Measurements from ENCODE around the gene FUT4.
"Not testable (repeated sequence)": the region's sequence is repeated elsewhere in the genome, so short reads cannot be mapped to it uniquely, and the experiment has no call there.

Gene FUT4, protein sequence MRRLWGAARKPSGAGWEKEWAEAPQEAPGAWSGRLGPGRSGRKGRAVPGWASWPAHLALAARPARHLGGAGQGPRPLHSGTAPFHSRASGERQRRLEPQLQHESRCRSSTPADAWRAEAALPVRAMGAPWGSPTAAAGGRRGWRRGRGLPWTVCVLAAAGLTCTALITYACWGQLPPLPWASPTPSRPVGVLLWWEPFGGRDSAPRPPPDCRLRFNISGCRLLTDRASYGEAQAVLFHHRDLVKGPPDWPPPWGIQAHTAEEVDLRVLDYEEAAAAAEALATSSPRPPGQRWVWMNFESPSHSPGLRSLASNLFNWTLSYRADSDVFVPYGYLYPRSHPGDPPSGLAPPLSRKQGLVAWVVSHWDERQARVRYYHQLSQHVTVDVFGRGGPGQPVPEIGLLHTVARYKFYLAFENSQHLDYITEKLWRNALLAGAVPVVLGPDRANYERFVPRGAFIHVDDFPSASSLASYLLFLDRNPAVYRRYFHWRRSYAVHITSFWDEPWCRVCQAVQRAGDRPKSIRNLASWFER

DNA sequence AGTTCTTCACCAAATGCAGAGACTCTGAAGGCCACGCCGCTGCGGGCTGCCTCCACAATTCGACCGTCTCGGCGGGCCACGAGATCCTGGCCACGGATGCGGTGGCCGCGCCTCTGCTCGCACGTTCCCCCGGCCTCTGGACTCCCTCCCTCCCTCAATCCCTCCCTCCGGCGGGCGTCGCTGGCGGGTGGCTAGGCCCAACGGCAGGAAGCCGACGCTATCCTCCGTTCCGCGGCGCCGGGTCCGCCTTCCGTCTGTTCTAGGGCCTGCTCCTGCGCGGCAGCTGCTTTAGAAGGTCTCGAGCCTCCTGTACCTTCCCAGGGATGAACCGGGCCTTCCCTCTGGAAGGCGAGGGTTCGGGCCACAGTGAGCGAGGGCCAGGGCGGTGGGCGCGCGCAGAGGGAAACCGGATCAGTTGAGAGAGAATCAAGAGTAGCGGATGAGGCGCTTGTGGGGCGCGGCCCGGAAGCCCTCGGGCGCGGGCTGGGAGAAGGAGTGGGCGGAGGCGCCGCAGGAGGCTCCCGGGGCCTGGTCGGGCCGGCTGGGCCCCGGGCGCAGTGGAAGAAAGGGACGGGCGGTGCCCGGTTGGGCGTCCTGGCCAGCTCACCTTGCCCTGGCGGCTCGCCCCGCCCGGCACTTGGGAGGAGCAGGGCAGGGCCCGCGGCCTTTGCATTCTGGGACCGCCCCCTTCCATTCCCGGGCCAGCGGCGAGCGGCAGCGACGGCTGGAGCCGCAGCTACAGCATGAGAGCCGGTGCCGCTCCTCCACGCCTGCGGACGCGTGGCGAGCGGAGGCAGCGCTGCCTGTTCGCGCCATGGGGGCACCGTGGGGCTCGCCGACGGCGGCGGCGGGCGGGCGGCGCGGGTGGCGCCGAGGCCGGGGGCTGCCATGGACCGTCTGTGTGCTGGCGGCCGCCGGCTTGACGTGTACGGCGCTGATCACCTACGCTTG is at the start of gene FUT4:
TSS of gene FUT4 (plus strand) at position 227 of the 951 bp plus-strand sequence. CDS start at position 440, 213 bp downstream.
- peak; percentile 65 for DNase-seq

DNA sequence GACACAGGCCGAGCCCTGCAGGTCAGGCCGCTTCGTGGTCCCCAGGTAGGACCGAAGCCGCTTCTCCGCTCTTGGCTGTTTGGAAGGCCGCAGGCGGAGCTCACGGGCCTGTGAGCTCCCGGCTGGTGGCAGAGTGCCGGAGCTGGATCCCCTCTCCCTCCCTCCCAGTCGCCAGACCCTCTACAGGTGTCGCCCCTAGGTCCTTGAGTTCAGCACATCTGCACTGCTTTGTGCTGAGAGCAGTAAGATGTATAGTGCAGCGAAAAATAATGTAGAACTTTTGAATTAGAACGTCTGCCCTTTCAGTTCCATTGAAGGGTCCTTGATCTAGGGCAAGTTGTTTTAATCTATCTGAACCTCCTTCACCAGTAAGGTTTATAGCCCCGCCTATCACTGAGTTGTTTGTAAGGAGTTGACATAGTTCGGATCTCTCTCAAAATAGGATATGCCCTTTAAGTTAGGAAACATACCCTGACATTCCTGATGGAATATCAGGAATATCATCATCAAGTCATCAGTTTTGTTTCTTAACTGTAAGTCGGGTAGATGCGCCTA is 49.5 kb upstream of the FUT4 start:
- DNase-seq, result no peak

DNA sequence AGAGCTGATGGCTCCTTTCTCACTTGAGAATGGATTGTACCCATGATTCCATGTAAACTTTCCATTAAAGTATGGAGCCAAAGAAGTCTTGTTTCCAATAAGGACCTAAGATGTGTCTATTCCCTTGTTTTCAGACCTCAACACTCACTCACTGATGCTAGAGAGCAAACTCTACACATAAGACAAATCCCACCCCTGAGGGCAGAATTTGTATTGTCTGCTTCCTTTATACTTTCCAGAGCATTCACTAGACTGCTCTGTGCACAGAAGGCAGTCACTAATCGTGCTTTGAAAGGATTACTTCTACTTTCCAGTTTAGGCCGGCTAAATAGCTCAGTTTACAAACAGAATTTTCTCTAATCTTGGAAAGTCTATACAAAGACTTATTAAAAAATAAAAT is 43.5 kb upstream of the FUT4 start:
- DNase-seq, result no peak

DNA sequence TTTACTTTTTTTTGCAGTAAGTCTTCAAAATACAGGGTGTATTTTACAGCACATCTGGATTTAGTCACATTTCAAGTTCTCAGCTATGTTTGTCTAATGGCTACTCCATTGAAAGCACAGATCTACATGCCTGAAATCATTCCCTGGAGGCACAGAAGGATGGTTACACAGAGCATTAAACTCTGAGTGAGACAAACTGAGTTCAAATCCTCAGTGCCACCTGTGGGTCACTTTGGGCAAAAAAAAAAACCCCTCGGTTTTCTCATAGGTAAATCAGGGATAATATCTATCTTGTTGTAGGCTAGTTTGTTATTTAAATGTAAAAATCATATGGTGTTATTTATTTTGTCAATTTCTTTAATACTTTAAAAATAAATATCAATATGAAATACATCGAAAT is 42.2 kb upstream of the FUT4 start:
- DNase-seq, result no peak

DNA sequence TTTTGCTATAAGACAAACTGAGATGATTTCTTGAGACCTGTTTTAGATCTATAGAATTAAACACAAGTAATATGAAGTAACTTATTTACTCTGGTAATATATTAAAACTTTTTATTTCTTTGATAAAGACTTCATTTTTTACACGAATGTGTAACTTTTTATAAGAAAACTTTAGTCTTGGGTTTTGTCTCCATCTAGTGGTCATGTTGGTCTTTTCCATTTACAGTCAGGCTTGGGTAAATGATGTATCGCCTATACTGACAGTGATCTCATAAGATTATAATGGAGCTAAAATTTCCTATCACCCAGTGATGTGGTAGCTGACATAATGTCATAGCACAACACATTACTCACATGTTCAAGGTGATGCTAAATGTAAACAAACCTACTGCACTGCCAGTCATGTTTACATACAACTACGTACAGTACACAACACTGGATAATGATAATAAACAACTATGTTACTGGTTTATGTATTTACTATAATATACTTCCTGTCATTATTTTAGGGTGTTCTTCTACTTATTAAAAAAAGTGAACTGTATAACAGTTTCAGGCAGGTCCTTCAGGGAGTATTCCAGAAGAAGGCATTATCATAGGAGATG is 38.9 kb upstream of the FUT4 start:
- no peak for DNase-seq

DNA sequence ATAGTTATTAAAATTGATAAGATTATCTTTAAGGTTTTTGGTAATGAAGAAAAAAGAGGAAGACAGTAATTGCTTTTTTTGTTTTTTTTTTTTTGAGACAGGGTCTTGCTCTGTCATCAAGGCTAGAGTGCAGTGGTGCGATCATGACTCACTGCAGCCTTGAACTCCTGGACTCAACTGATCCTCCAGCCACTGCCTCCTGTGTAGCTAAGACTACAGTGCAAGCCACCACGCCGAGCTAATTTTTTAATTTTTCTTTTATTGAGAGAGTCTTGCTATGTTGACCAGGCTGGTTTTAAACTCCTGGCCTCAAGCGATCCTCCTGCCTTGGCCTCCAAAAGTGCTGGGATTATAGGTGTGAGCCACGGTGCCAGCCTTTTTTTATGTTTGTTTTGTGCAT is 37.2 kb upstream of the FUT4 start:
- not testable (repeated sequence) for DNase-seq

DNA sequence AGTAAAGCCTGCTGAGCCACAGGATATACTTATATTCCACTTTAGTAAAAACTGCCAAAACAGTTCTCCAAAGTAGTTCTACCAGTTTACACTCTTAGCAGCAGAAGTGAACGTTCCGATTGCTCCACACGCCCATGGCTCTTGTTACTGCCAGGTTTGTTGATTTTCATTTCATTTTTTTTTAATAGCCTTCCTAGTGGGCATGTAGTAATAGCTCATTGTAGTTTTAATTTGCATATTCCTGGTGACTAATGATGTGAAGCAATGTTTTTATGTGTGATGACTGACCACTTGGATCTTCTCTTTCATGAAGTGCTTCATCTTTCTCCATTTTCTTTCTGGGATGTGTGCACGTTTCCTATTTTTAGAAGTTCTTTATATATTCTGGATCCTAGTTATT is 36.2 kb upstream of the FUT4 start:
- DNase-seq, result no peak

DNA sequence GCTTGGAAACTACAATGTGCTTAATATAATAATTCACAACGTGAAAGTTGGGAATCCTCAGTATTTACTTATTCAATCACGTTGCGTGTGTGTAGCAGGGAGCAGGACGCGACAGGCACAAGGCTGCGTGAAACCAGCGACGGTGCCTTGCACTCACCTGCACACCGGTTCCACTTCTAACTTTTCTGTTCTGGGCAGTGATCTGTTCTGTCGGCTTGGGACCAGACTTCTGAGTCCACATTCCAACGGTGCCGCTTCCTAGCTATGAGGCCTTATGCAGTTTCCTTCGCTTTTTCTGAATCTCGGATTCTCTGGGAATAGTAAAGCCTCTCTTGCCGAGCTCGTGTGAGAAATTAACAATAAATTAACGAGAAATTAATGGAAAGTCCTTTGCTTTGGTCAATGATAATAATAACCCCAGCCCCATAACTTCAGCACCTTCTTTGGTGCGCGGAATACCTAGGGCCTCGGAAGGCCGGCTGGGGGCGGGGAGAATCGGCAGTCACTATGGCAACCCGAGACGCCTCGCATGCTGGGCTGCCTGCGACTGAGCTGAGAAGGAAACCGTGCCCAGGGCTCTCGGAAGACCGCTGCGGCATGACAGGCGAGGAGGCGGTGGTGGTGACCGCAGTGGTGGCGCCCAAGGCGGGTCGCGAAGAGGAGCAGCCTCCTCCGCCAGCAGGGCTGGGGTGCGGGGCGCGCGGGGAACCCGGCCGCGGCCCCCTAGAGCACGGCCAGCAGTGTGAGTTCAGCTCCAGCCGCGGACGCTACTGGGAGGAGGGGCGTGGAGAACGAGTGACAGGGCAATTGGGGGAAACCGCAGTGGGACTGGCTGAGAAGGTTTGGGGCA is 31.6 kb upstream of the FUT4 start, which contains the start of gene C11orf97:
TSS of gene C11orf97 (plus strand) at position 530 of the 850 bp plus-strand sequence. CDS start at position 598, 68 bp downstream.
- DNase-seq, result peak; percentile 42

DNA sequence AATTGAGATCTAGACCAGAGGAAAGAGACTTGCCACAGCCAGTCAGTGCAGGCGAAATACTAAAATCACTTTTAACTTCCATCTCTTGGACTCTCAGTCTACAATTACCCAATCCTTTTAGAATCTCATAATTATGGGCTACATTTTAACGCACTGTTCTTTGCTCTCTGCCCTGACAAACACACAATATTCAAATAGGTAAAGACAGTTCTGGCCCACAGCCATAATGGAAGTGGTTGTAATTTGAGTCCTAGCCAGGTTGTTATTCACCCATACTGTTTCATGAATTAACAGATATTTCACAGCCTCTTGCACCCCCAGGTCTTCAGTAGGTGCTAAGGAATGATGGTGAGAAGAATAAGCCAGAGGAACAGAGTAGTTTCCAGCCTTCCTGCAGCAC is 30.6 kb upstream of the FUT4 start:
- DNase-seq, result no peak

DNA sequence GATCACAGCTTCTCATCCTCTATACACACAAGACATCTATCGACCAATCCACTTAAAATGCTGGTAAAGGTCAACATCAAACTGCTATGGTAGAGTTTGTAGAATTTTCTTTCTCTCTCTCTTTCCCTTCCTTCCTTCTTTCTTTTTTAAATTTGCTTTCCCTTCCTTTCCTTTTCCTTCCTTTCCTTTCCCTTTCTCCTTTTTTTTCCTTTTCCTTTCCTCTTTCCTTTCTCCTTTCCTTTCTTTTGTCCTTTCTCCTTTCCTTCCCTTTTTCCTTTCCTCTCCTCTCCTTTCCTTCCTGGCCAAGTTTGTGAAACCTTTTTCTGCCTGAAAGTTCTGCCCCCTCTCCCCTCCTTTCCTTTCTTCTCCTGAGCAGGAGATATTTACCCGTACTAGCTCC is 28.3 kb upstream of the FUT4 start:
- no peak for DNase-seq

DNA sequence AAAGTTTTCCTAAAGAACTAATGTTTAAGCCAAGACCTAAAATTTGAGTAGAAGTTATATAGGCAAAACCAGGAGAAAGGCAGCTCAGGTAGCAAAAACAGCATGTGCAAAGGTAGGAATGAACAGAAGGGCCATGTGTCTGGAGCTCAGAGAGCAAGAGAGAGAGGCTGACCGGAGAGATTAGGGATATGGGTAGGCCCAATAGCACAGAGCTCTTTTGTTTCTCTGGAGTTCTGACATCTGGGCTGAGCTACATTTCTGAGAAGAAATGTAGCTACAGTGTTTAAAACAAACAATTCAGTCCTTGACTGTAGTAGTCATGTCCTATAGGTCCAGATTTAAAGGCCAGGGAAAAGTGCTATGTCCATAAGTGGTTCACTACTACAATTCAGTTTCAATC is 27.0 kb upstream of the FUT4 start:
- DNase-seq, result no peak

DNA sequence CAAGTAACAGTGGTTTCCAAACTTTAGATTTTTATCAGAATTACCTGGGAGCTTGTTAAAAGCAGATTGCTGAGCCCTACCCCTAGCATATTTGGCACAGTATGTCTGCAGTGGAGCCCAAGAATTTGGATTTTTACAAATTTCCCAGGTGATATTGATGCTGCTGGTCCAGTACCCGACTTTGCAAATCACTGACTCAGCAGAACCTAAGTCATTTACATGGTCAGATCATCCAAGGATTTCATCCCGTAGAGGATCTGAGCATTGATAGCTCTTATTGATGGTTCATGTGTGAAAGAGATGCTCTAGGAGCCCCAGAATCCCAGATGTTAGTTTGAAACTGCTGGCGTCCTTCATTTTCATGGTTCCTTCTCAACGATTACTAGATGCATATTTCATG is 25.4 kb upstream of the FUT4 start:
- no peak for DNase-seq

DNA sequence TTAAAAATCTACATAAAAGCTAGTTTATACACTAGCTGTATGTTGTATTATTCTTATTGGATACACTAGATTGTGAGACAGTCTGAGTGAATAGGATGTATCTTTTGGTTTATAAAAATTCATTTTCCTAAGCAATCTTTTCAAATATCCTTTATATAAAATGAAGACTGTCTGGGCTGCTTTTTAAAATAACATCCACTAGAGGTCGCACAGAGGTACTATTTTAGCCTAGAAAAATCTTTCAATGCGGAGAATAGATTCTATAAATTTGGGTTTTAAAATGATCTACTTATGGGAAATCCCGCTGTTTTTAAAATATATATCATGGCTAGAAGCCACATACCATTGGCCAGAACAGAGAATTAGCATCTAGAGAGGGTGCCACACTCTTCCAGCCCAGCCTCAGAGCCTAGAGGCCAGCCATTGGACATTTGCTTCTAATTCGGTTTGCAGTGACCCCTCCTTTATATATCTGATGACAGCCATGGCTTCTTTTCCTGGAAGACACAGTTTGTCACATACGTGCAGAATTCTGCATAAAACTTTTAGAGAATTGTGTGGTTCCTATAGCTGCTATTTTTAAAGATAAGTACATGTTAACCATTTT is 24.1 kb upstream of the FUT4 start:
- no peak for DNase-seq

DNA sequence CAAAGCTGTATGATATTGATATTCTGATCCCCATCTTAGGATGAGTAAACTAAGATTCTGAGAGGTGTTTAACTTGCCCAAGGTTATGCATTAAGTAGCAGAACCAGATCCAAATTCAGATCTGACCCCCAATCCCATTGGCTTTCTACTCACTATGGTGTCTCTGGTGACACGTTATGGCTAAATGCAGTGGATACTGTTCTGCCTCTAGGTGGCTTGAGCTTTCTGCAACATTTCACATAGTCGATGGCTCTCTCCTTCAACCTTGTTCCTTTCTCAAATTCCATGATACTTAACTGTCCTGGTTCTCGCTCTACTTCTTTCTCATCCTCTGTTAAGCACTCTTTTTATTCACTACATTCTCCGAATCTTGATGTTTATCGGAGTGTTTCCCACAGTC is 22.0 kb upstream of the FUT4 start:
- DNase-seq, result no peak

DNA sequence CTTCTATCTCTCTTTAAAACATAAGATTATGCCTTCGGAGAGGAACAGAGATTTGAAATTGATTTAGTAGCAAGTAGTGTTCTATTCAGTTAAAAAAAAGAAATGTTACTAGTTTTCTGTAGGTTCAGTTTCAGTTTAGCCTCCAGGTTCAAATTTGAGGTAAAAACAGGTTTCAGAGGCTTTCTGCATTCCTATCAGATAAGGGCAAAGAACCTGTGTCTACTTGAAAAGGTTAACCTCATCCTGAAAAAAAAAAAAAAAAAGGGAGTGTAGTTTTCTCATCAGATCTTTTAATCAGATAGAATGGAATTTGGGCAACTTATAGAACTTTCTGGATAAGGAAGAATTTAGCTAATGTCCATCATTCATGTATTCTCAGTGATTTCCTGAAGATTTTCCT is 19.4 kb upstream of the FUT4 start:
- DNase-seq, result no peak

DNA sequence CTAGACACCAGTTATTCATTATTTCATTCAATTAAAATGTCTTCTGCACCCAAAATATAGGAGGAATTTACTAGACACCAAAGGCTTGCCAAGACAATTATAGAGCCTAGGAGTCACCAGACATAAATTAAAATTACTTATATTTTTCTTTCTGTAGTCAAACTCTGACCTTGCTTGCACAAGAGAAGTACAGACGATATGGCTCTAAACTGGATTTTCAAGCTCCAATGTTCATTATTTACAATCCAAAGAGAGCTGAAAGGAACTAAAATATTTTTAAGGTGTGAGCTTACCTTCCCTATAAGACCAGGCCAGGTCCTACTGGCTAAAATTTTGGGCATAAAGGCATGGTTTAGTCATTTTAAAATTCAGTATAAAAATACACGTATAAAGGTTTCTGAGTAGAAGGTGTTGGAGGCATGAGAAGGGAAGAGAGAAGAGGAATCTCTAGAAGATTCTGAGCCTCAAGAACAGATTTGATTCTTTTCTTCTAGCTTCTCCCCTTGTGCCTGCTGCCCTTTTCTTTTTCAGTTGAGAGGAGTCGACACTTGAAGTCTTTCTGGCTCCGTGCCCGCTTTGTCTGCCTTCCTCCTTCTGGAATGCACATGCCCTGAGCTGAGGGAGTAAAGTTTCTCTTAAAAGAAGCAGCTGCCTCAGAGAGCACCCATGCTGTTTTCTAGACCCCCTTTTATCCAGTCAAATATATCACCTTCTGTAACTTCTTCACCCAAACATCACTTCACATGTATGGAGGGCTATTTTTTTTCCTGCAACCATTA is 18.0 kb upstream of the FUT4 start:
- no peak for DNase-seq

DNA sequence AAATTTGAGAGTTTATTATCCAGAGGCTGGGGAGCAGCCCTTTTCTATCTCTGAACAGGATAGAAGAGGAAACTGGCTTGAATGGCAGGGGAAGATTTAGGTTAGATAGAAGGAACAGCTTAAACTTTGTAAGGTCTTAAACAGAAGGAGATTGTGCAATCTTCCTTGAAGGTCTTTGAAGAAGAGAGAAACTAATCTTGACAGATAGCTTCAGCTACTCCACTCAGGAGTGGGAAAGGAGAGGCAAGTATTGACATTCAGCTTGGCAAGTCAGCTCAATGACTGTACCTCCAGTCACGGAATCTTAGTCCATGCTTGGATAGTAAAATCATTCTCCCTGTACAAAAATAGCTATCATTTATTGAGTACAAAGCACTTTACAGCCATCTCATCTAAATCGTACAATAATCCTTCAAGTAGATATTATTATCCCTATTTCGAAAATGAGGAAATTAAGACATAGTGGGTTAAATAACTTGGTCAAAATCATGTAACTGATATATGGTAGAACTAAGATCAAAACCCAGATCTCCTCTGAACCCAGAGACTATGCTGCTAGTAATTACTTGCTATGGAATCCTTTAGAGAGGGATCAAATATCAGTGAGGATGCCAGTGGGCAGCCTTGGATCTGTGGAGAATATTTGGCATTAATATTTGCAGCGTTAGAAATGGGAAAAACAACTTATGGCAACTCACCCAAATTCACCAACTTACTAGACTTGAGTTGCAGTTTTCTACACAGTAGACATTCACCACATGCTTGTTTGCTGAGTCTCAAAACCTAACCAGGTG is 16.9 kb upstream of the FUT4 start:
- DNase-seq, result no peak

DNA sequence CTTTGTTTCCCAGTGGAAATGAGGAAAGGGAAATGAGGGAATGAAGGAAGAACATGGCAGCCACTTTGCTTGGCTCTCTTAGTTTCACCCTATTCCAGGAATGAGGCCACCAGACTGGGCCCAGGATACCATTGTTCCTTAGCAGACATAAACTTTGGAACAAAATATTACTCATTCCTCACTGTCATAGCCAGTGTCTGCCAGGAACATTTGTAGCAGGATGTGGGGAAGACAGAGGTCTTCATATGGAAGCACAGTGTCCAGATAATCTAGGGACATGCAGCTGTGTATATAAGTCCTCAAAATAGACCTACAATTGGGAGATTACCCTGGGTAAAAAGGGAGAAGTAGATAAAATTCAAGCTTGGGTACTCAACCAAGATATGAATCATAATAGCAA is 15.2 kb upstream of the FUT4 start:
- DNase-seq, result no peak

DNA sequence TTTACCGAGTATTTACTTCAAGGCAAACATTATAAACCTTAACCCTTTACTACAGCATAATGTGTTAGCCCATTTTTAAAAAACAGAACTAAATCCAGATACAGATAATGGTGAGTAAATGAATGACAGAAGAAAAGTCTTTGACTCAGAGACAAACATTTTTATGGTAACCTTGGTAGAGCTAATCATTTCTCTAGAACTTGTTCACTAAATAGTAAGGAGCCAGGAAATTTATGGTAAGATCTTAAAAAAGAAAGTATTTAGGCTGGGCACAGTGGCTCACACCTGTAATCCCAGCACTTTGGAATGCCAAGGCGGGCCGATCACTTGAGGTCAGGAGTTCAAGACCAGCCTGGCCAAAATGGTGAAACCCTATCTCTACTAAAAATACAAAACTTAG is 11.5 kb upstream of the FUT4 start:
- DNase-seq, result no peak

DNA sequence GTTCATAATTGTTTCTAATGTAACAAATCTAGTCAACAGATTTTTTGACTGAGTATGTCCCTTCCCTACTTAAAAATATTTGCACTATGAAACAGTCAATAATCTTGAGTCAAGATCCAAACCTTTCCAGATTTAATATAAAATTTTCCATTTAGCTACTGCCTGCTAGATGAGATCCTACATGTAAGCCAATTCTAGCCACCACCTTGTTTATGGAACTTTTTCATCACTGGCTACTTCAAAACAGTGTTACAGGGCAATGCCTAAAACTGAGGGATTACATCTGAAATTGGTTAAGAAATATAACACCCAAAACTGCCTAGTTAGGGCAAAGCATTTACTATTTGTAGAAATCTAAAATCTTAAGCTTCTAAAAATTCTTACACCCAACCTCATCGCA is 10.5 kb upstream of the FUT4 start:
- DNase-seq, result no peak

Measured in activated CD4-positive, alpha-beta T cell treated with anti-CD3 and anti-CD28 coated beads, Interleukin-2, amount 50 U/mL, for 1 hour (primary cell).